SW480 (cell line): Measurements from ENCODE around the gene DDX1.
A peak's percentile ranks its signal among the peaks of the same experiment; 100 is the strongest.

ENCODE experiments used
- DNase-seq: peaks from one replicate; pipeline ENCODE4 v3.0.0-alpha.2; 2016; ENCODE audit warnings: low spot score

The DDX1 gene

DNA sequence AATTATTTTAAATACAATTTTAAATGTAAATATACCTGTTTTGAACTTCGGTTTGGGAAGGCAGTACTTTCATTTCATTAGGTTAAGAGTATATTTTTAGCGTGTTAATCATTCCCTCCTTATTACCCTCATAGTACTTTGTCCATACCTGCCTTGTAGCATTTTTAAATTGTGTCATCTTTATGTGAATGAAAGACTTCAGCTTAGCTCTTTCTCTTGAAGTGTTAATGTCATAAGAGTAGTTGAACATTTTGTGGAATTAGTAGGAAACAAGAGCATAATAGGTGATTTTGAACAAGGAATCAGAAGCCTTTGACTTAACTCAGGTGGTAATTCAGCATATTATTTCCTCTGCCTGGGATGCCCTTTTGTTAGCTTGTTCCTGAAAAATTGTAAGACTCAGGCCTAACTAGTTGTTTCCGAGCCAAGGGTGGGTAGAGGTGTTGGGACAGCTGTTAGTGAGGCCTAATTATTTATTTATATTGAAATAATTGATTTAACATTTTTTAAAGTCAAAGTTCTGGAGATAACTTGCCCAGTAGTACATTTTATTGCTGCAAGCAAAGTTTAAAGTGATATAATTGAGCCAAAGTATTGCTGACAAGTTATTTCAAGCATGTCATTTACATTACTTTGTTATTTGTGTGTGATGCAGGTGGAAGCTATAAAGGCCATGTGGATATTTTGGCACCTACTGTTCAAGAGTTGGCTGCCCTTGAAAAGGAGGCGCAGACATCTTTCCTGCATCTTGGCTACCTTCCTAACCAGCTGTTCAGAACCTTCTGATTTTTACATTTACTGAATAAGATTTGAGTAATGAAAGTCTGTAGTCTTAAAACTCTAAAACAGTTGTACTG, 38.7 kb downstream of the DDX1 start:
- DNase-seq: no peak

DNA sequence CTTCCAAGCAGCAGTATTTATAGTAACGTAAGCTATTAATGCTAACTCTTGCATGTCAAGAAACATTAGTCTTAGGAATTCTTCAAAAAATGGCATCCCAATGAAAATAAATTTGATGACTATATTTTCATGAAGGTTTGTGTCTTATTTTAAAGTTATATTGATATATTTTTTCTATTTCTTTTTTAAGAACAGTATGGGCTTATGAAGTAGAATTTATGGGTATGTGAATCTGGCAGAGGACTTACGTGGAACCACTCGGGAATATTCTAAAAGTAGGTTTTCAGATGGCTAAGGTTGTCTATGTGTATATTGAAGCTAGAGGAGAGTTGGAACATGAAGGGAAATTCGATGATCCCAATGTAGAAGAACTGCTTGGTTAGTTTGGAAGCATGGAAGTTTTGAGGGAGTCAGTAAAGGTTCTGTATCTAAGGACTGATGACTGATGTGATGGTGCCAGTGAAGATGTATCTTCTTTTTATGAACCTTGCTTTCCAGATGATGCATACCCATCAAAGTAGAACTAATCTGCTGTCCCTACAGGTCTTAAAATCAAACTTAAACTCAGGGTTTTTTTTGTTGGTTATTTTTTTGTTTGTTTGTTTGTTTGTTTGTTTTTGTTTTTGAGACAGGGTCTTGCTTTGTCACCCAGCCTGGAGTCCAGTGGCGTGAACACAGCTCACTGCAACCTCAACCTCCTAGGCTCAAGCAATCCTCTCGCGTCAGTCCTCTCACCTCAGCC, 39.5 kb downstream of the DDX1 start:
- no peak for DNase-seq

- no peak for DNase-seq
These were observed 40.2 kb downstream of the DDX1 start for GRCh38 chr2:15631883-15632282.

- no peak for DNase-seq
These were observed 41.6 kb downstream of the DDX1 start for GRCh38 chr2:15633043-15633970.

DNA sequence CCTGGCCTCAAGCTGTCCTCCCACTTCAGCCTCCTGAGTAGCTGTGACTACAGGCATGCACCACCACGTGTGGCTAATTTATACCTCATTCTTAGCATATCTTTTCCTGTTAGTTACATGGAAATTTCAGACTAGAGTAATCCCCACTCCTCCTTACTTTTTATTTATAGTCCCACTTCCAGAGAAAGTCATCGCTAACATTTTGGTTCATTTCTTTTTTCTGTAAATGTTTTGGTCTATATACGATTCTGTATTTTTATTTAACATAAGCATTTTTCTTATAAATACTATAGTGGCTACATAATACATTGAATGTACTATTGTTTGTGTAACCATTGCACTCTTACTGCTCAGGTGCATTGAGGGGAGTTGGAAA, 42.3 kb downstream of the DDX1 start:
- no peak for DNase-seq

DNA sequence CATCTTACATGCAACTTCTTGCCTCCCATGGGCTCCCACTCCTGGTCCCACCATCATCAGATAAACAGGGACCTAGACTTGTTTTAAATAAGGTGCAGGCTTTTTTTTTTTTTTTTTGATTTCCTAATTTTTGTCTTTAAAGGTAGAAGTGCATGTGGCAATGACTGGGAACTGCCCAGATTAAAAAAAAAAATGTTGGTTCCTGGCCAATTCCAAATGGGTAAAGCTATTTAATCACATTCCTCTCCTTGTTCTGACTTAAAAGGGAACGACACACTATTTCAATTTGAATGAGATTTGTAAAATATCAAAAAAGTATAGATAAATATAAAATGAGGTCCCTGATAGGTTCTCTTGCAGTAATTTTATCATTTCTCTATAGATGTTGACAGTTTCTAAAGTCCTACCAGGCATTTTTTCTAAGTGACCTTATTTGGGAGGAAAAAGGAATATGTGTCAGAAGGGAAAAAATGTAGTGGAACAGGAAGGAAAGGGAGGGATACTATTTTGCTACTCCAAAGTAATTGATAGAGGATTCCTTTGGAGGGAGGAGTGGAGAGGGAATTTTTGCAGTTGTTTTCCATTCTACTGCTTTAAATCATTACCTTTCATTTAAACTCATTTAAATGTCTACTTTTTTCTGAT, 43.3 kb downstream of the DDX1 start:
- DNase-seq: no peak

DNA sequence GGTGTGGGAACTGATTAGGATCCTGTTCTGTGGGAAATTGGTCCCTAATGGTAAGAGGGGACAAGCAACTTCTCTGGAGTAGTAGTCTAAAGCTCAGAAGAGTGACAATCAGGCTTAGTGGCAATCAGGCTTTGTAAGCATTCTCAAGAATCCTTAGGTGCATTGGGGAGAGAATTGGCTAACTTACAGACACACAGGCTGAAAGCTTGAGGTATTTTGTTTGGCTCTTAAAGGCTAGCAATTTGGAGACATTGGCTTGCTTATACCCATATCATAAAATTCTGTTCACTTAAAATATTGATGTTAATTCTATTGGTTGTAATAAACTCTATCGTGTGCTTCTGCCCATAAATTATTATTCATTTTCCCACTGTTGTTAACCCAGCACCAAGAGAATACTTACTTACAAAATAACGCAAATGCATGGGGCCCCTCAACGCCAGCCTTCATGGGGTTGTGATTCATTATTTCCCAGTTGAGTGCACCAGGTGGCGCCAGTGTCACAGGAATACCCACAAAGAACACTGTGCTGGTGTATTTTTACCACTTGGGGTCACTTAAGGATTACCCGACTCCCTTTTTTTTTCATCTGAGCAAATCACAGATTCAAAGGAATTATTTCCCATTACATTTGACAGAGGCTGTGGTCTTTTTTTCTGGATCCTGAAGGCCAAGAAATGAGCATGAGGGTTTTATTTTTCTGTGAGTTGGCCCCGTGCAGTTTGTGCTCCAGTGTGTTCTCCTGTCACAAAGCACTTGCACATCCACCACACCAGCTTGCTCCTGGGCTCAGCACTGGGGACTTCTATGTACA, 45.5 kb downstream of the DDX1 start:
- peak; percentile 71 for DNase-seq

DNA sequence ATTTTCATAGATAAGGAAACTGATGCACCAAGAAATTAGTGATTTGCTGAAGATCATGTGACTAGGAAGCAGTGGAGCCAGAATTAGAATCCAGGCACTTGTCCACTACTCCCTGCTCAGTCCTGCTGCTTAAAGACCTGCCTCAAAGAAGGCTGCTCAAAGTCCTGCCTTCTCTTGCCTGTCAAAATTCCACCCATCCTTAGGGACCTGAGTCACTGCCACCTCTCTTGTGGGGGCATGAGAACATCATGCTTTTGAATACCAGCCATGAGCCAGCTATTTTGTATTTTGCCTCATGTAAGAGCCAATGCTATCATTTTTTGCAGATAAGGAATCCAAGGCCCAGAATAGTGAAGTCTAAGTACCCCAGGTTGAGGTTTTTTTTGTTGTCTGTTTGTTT, 47.1 kb downstream of the DDX1 start:
- DNase-seq: no peak

- no peak for DNase-seq
These were observed 47.9 kb downstream of the DDX1 start for GRCh38 chr2:15639323-15640251.

- DNase-seq: peak; percentile 16
These were observed 48.6 kb downstream of the DDX1 start for GRCh38 chr2:15640261-15640711.

DNA sequence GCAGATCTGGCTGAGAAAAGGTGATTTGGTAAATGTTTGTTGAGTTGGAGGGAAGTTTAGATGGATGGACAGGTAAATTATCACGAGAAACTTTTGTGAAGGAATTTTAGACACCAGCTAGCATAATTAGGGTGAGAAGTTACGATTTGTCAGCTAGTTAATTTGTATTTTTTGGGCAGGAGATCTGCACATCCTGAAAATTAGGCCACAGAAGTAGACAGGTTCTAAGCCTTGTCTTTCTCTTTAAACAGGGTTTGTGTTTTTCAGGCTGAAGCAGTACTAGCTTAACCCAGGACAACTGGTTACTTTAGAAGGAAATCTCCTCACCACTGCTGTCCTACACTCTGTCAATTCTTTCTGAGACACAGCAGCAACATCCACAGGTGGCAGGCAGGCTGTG, 49.1 kb downstream of the DDX1 start:
- DNase-seq: no peak

GRCh38 chr2:15641530-15641982, 49.9 kb downstream of the DDX1 start:
- no peak for DNase-seq

GRCh38 chr2:15642011-15642814, 50.5 kb downstream of the DDX1 start:
- no peak for DNase-seq

GRCh38 chr2:15642815-15643500, 51.3 kb downstream of the DDX1 start:
- DNase-seq: no peak

DNA sequence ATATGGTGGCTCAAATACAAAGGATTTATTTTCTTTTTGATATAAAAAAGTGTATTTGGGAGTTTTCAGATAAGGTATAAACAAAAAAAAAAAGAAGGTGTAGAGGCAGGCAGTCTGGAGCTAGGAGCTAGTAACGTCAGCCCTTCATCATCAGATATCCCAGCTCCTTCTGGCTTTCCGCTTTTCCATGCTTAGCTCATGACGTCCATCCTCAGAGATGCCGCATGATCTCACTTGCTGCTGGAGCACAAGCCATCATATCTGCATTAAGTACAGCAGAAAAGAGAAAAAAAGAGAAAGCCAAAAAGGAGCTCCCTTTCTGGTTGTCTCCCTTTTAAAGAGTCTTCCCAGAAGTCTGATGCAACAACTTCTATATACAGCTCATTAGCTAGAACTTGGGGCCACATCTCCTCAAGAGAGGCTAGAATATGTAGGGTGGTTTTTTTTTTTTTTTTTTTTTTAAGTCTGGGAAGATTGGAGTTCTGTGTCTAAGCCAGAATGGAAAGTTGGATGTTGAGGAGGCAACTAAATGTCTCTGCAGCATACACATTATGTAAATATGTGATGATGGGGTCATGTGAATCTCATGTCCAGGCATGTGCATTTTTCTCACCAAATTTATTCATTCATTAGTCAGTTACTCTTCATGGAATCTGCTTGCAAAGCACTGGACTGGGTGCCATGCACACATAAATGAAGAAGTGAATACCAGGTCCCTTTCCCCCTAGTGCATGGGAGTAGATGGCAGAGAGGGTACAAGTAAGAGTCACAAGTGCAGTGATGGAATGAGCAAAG, 52.3 kb downstream of the DDX1 start:
- no peak for DNase-seq

DNA sequence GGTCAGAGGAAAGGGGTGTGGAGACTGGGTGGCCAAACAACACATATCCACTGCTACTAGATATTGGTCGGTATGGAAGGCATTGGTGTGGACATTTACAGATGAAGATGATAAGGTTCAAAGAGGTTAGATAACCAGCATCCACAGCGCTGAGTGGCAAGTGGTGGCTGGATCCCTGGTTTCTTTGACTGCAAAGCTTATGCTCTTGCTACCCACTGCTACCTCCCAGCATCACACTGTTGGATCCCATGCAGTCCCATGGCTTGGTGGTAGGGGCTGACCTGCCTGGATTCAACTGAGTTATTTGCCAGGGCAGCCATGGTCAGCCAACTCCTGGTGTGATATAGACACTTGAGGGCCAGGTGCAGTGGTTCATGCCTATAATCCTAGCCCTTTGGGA, 53.6 kb downstream of the DDX1 start:
- DNase-seq: no peak

DNA sequence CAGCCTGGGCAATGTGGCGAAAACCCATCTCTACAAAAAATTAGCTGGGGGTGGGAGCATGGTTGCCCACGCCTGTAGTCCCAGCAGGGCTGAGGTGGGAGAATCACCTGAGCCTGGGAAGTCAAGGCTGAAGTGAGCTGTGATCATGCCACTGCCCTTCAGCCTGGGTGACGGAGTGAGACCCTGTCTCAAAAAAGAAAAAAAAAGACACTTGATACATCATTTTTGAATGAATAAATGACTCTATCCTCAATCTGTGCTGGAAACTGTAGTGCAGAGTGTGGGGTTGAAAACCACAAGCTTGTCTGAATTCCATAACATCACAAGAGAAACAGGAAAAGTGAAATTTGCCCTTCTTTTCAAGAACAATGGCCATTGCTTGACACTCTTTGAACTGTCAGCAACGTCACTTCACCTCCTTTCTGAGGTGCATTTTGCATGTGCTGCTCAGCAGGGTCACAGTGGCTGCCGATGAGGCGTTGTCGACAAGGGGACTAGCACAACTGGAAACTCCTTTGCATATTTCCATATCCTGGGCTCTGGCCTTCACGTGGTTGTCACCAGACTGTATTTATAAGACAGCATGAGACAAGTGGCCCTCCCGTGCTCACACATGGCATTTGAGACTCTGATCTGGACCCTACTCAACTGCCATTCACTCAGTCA, 54.2 kb downstream of the DDX1 start:
- DNase-seq: no peak
